Neural crest cell (in vitro differentiated cells): ENCODE measurements around the gene TTI1. TPM values are rescaled to one million over a fixed set of nuclear protein-coding genes. Genes with fewer than 3 reads are reported as not detected.

Experiments used
- DNase-seq: peaks from one replicate; pipeline ENCODE4 v3.0.0; 2021; ENCODE audit warnings: low read depth, mixed read lengths, low spot score
- H3K27ac Mint-ChIP-seq: one replicate; pipeline ENCODE4 v1.8.0; 2021; ENCODE audit warnings: mild to moderate bottlenecking, mixed read lengths; ENCODE audit not compliant: unreplicated experiment
- H3K27me3 Mint-ChIP-seq: 2 replicates; pipeline ENCODE4 v1.8.0; 2021; ENCODE audit warnings: low read depth, mild to moderate bottlenecking, mixed read lengths
- H3K36me3 Mint-ChIP-seq: 2 replicates; pipeline ENCODE4 v1.8.0; 2021; ENCODE audit warnings: low read depth, mild to moderate bottlenecking, mixed read lengths
- H3K4me1 Mint-ChIP-seq: 2 replicates; pipeline ENCODE4 v1.8.0; 2021; ENCODE audit warnings: mixed read lengths
- H3K4me3 Mint-ChIP-seq: one replicate; pipeline ENCODE4 v1.8.0; 2021; ENCODE audit warnings: mild to moderate bottlenecking, mixed read lengths
- H3K9me3 Mint-ChIP-seq: 2 replicates; pipeline ENCODE4 v1.8.0; 2021; ENCODE audit warnings: mixed read lengths
- total RNA-seq: library from RNA; stranded (reverse); gene quantifications from 2 replicates; pipeline ENCODE4 v1.2.1, GENCODE V29; 2021
- TF ChIP-seq, protein P1 (sequence below): fragments of 200-600 bp; sonication (generic); conservative IDR thresholded peaks from 2 replicates; pipeline ENCODE4 v1.5.0; 2021; ENCODE audit warnings: antibody characterized with exemption, mild to moderate bottlenecking

The TTI1 gene
- total RNA-seq, 1 donor from 2014 or later = 52.9 TPM

DNA sequence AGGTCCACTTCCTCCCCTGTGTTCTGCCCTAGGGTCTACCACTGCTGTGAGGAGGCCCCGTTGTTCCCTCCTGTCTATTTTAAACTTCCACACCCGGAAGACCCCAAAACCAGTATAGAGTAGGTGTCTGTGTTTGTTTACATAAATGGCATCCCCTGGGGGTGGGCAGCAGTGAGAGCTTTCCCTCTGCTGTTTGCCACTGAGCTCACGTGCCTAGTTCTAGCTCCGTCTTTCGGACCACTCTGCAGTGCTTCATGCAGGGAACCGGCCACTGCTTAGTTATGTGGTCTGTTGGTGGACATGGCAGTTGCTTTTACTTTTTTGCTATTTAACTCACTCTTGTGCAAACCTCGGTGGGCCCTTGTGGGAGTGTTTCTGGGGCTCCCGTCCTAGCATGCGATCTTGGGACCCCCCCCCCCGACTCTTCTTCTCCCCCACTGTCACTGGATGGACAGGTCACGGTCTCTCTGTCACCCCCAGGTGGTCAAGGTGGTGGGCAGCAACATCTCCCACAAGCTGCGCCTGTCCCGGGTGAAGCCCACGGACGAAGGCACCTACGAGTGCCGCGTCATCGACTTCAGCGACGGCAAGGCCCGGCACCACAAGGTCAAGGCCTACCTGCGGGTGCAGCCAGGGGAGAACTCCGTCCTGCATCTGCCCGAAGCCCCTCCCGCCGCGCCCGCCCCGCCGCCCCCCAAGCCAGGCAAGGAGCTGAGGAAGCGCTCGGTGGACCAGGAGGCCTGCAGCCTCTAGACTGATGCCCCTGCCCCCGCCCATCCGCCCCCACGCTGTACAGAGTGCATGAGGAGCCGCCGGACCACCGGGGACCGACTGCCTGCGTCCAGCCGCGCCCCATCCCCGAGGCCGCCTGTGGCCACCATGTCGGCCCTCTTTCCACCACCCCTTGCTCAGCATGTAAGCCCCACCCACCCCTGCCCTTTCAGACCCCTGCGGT is 89.5 kb downstream of the TTI1 start:
- TF ChIP-seq, protein P1, sequence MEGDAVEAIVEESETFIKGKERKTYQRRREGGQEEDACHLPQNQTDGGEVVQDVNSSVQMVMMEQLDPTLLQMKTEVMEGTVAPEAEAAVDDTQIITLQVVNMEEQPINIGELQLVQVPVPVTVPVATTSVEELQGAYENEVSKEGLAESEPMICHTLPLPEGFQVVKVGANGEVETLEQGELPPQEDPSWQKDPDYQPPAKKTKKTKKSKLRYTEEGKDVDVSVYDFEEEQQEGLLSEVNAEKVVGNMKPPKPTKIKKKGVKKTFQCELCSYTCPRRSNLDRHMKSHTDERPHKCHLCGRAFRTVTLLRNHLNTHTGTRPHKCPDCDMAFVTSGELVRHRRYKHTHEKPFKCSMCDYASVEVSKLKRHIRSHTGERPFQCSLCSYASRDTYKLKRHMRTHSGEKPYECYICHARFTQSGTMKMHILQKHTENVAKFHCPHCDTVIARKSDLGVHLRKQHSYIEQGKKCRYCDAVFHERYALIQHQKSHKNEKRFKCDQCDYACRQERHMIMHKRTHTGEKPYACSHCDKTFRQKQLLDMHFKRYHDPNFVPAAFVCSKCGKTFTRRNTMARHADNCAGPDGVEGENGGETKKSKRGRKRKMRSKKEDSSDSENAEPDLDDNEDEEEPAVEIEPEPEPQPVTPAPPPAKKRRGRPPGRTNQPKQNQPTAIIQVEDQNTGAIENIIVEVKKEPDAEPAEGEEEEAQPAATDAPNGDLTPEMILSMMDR = no peak
- no peak for DNase-seq
- H3K4me1 Mint-ChIP-seq = peaks cover 13% of the 10 kb centered on the region
- H3K27me3 Mint-ChIP-seq = no peaks in the 10 kb centered on the region
- peaks cover 5% of the 10 kb centered on the region for H3K36me3 Mint-ChIP-seq
- H3K4me3 Mint-ChIP-seq = no peak overlapping the region
- no peak overlapping the region for H3K27ac Mint-ChIP-seq
- H3K9me3 Mint-ChIP-seq = peaks cover 7% of the 10 kb centered on the region

DNA sequence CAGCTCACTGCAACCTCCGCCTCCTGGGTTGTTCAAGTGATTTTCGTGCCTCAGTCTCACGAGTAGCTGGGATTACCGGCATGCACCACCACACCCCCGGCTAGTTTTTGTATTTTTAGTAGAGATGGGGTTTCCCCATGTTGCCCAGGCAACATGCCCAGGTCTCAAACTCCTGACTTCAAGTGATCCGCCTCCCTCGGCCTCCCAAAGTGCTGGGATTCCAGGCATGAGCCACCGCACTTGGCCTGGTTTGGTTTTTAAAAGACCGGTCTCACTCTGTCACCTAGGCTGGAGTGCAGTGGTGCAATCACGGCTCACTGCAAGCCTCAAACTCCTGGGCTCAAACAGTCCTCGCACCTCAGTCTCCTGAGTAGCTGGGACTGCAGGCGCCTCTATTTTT is 90.2 kb downstream of the TTI1 start:
- H3K4me1 Mint-ChIP-seq = peaks cover 13% of the 10 kb centered on the region
- H3K36me3 Mint-ChIP-seq = peaks cover 3% of the 10 kb centered on the region
- no peak overlapping the region for H3K4me3 Mint-ChIP-seq
- TF ChIP-seq, protein P1 = no peak
- H3K27me3 Mint-ChIP-seq = no peaks in the 10 kb centered on the region
- no peak overlapping the region for H3K27ac Mint-ChIP-seq
- peaks cover 5% of the 10 kb centered on the region for H3K9me3 Mint-ChIP-seq
- no peak for DNase-seq

DNA sequence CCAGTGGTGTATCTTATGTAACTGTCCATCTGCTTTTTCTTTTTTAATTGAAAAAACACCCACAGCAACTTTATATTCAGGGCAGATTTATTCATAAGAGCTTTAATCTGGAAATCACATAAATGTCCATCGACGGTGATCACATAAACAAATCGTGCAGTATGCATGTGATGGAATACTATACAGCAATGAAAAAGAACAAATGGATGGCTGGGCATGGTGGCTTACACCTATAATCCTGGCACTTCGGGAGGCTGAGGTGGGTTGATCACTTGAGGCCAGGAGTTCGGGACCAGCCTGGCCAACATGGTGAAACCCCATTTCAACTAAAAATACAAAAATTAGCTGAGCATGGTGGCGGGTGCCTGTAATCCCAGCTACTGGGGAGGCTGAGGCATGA is 91.3 kb downstream of the TTI1 start:
- Mint-ChIP-seq H3K4me1 (peaks cover 13% of the 10 kb centered on the region), H3K4me3 (no peak overlapping the region), H3K27ac (no peak overlapping the region), H3K27me3 (no peaks in the 10 kb centered on the region), H3K36me3 (no peaks in the 10 kb centered on the region), H3K9me3 (no peaks in the 10 kb centered on the region)
- no peak for DNase-seq
- TF ChIP-seq, protein P1 = no peak

DNA sequence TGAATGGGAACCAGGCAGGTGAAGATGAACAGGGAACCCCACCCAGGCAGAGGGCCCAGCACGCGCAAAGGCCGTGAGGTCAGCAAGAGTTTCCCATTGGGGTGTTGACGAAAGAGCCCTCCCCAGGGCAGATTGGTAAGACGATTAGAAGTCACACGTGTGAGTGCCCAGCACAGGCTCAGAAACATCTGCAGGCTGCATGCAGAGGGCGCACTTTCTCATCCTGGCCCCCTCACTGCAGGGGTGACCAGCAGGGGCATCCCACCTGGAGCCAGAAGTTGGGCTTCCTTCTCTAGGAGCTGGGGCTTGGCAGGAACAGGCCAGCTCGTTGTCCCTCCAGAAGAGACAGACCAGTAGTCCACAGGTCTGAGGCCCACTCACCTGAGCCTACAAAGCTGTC is 91.9 kb downstream of the TTI1 start:
- Mint-ChIP-seq H3K4me1 (peaks cover 13% of the 10 kb centered on the region), H3K4me3 (no peak overlapping the region), H3K9me3 (no peaks in the 10 kb centered on the region), H3K36me3 (no peaks in the 10 kb centered on the region), H3K27ac (no peak overlapping the region), H3K27me3 (no peaks in the 10 kb centered on the region)
- TF ChIP-seq, protein P1 = peak; percentile 23
- no peak for DNase-seq

DNA sequence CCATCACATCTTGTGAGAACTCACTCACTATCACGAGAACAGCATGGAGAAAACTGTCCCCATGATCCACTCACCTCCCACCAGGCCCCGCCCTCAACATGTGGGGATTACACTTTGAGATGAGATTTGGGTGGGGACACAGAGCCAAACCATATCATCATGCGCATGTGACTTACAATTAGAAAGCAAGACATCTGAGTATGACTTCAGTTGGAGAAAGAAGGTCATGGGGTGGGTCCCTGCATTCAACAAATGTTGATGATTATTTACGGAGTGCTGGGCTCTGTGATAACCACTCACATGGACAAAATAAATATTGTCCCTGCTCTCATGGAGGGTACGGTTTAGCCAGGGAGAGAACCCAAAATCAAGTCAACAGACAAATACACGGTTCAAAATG is 92.4 kb downstream of the TTI1 start:
- Mint-ChIP-seq H3K36me3 (no peaks in the 10 kb centered on the region), H3K4me1 (peaks cover 13% of the 10 kb centered on the region), H3K4me3 (no peak overlapping the region), H3K9me3 (no peaks in the 10 kb centered on the region), H3K27me3 (no peaks in the 10 kb centered on the region), H3K27ac (no peak overlapping the region)
- TF ChIP-seq, protein P1 = no peak
- no peak for DNase-seq
